SU-DHL-6 (cell line): ENCODE results near the gene RETREG1.

ENCODE experiments used
- CTCF ChIP-seq: fragments of 200-600 bp; sonication (generic); IDR thresholded peaks from one replicate; pipeline ENCODE4 v1.5.1; 2017; ENCODE audit warnings: antibody characterized with exemption, mild to moderate bottlenecking, low read length, moderate library complexity; ENCODE audit not compliant: insufficient read depth, poor library complexity, severe bottlenecking
- EZH2phosphoT487 ChIP-seq: fragments of 200-600 bp; sonication (generic), shearing (Covaris generic); conservative IDR thresholded peaks from 2 replicates; pipeline ENCODE4 v1.6.1; 2018; ENCODE audit warnings: mild to moderate bottlenecking, antibody characterized with exemption, low read length, moderate library complexity, mixed read lengths

GRCh38 chr5:16538006-16538405, 78.8 kb downstream of the RETREG1 start:
- TF ChIP-seq CTCF (no peak), EZH2phosphoT487 (no peak)
